Measurements from ENCODE around the gene EVC.

DNA sequence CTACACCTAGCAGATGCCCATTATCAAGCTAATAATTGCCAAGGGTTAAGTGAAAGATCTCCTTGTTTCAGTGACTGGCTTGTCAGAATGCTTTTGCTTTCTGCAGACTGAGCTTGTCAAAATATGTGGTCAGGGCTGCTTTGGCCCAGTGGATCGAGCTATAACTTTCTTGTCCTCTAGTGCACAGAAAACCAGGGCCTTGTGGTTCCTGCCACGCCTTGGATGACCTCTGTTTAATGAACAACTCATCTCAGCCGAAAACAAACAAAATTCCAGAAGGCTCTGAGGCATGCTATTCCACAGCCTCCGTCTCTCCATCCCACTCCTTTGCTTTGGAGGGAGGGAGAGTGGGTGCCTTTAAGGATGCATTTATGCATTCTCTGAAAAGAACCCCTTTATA, 11.3 kb downstream of the EVC start:
- TF ChIP-seq NFRKB (IDR thresholded peaks at IDR 0.05) (no peak), SUZ12 (IDR thresholded peaks at IDR 0.05) (no peak), SP1 (IDR thresholded peaks at IDR 0.05) (no peak), ZNF384 (IDR thresholded peaks at IDR 0.05) (no peak), ELF4 (IDR thresholded peaks at IDR 0.05) (no peak), BHLHE40 (IDR thresholded peaks at IDR 0.05; ENCODE audit: borderline replicate concordance) (no peak)
- TF ChIP-seq, protein P1, sequence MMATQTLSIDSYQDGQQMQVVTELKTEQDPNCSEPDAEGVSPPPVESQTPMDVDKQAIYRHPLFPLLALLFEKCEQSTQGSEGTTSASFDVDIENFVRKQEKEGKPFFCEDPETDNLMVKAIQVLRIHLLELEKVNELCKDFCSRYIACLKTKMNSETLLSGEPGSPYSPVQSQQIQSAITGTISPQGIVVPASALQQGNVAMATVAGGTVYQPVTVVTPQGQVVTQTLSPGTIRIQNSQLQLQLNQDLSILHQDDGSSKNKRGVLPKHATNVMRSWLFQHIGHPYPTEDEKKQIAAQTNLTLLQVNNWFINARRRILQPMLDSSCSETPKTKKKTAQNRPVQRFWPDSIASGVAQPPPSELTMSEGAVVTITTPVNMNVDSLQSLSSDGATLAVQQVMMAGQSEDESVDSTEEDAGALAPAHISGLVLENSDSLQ (IDR thresholded peaks at IDR 0.05): no peak
